ENCODE measurements around the gene TMEM151A.
A peak's percentile ranks its signal among the peaks of the same experiment; 100 is the strongest.
"Not testable (repeated sequence)": the region's sequence is repeated elsewhere in the genome, so short reads cannot be mapped to it uniquely, and the experiment has no call there.

The TMEM151A gene

GRCh38 chr11:66297610-66298009 lies 5.9 kb downstream of the TMEM151A start:
- H3K4me3 ChIP-seq (ENCODE audit: low read depth, low read length), result no peak overlapping the region
- no peak for TF ChIP-seq CTCF (IDR thresholded peaks at IDR 0.05; ENCODE audit: borderline replicate concordance, insufficient read depth, low read depth, low read length)

- no peak overlapping the region for H3K4me3 ChIP-seq (ENCODE audit: low read depth, low read length)
- TF ChIP-seq CTCF (IDR thresholded peaks at IDR 0.05; ENCODE audit: borderline replicate concordance, insufficient read depth, low read depth, low read length), result no peak
Observed at GRCh38 chr11:66299186-66299585, 7.5 kb downstream of the TMEM151A start.

GRCh38 chr11:66302656-66303055 lies 11.0 kb downstream of the TMEM151A start:
- no peak for TF ChIP-seq CTCF (IDR thresholded peaks at IDR 0.05; ENCODE audit: borderline replicate concordance, insufficient read depth, low read depth, low read length)
- no peak overlapping the region for H3K4me3 ChIP-seq (ENCODE audit: low read depth, low read length)

- no peak overlapping the region for H3K4me3 ChIP-seq (ENCODE audit: low read depth, low read length)
- TF ChIP-seq CTCF (IDR thresholded peaks at IDR 0.05; ENCODE audit: borderline replicate concordance, insufficient read depth, low read depth, low read length), result no peak
Observed at GRCh38 chr11:66309475-66309874, 17.8 kb downstream of the TMEM151A start.

- TF ChIP-seq CTCF (IDR thresholded peaks at IDR 0.05; ENCODE audit: borderline replicate concordance, insufficient read depth, low read depth, low read length), result no peak
- no peak overlapping the region for H3K4me3 ChIP-seq (ENCODE audit: low read depth, low read length)
Observed at GRCh38 chr11:66310324-66310723, 18.6 kb downstream of the TMEM151A start.

- not testable (repeated sequence) for H3K4me3 ChIP-seq (ENCODE audit: low read depth, low read length)
Observed at GRCh38 chr11:66310803-66311440, 19.2 kb downstream of the TMEM151A start.

- peak overlapping the region; percentile 60 for H3K4me3 ChIP-seq (ENCODE audit: low read depth, low read length)
- TF ChIP-seq CTCF (IDR thresholded peaks at IDR 0.05; ENCODE audit: borderline replicate concordance, insufficient read depth, low read depth, low read length), result no peak; the same call in 1 of the 2 replicates
Observed at GRCh38 chr11:66311470-66311964, 19.8 kb downstream of the TMEM151A start.

Measured in GM12875 (cell line).